Measurements from ENCODE around the gene B3GNT9. TPM values are rescaled to one million over a fixed set of nuclear protein-coding genes. Genes with fewer than 3 reads are reported as not detected.

Gene B3GNT9
- total RNA-seq, 4 donors from 2014 or later: 1.5 to 69.1 (median 5.5) TPM

DNA sequence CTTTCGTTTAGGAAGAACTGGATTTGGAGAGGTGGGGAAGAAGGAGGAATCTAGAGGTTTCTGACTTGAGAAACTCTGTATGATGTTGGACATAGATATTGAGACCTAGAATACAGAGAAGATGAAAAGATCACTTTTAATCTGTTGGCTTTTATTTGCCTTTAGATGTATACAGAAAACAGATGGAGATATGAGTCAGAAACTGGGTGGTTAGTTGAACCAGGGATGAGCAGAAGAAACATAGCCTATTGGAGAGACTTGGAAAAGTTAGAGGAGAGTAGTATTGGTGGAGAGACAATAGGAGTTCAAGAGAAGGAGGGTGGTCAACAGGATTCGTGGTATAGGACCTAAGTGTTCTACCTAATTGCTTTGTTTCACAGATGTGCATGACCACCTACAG, 36.0 kb downstream of the B3GNT9 start:
- Histone ChIP-seq H3K9me3 (no peaks in the 10 kb centered on the region), H3K4me1 (peaks cover 0 to 35% (median 11%) of the 10 kb centered on the region in 4 donors), H3K4me3 (no peak overlapping the region), H3K36me3 (no peaks in the 10 kb centered on the region), H3K27ac (no peak overlapping the region), H3K27me3 (no peaks in the 10 kb centered on the region)
- TF ChIP-seq POLR2A (IDR thresholded peaks at IDR 0.05) (no peak), POLR2AphosphoS5 (IDR thresholded peaks at IDR 0.05) (no peak), CTCF (IDR thresholded peaks at IDR 0.05) (no peak), EP300 (IDR thresholded peaks at IDR 0.05; ENCODE audit: low read depth) (no peak)
- intact Hi-C loops (cut with DNase I; ENCODE audit: low total_unique reads): no loop called here
- 67 to 76% methylated on average over 2 of the region's 2 CpGs for WGBS, 2 donors (ENCODE audit: low coverage in 1 of 2)
- in situ Hi-C loops (cut with MboI; ENCODE audit: low pct_ligation_motif_present in 1 of 4, low pct_unique_long_range_greater_than_20kb in 1 of 4, low sequenced_read_pairs in 3 of 4): no loop called here
- DNase-seq: no peak

DNA sequence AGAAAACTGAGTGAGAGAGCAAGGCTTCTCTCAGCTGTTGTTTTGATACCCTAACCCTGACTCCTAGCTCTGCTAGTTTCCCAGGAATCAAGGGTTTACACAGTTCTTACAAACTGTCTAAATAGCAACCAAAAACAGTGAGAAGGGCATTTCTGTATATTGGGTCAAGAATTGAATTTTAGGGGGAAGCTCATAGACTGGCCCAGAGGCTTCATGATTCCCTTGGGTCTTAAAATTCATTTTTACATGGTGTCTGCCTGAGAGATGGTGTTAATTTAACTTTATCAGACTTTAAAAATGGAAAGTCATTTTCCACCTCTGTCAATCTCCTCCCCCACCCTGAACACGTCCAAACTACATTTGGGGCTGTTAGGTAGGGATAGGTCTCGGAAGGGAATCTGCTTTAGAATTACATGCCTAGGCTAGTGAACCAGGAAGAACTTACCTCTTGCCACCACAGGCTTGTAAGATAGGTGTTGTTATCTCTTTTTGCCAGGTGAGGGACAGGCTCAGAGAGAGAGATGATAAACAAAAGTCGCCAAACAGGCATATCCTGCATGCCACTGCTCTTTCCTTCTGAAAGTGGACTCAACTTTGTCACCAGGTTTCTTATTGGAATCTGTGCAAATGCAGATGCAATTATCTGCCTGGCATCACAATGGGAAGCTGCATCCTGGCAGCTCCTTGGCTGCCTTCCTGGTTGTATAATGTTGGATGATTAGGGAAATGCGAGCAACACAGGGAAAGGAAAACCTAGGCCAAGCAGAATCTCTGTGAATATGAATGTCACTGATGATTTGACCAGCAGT, 38.0 kb downstream of the B3GNT9 start:
- no peak for DNase-seq
- TF ChIP-seq CTCF (IDR thresholded peaks at IDR 0.05) (peak in 1 of 5 experiments; percentile 11), POLR2A (IDR thresholded peaks at IDR 0.05) (no peak)
- Histone ChIP-seq H3K36me3 (no peaks in the 10 kb centered on the region), H3K4me1 (peaks cover 4 to 42% (median 17%) of the 10 kb centered on the region in 4 donors), H3K27ac (peak overlapping the region in 1 of 4 donors; percentile 1), H3K4me3 (no peak overlapping the region), H3K27me3 (no peaks in the 10 kb centered on the region), H3K9me3 (no peaks in the 10 kb centered on the region)
- in situ Hi-C loops (cut with MboI; ENCODE audit: low pct_ligation_motif_present in 1 of 4, low pct_unique_long_range_greater_than_20kb in 1 of 4, low sequenced_read_pairs in 3 of 4) (no loop called here), intact Hi-C loops (cut with DNase I; ENCODE audit: low total_unique reads) (no loop called here)
- 55 to 61% methylated on average over 4 of the region's 4 CpGs for WGBS, 2 donors (ENCODE audit: low coverage in 1 of 2)

GRCh38 chr16:67111951-67112444, 38.8 kb downstream of the B3GNT9 start:
- H3K9me3 ChIP-seq: no peaks in the 10 kb centered on the region
- in situ Hi-C loops (cut with MboI; ENCODE audit: low pct_ligation_motif_present in 1 of 4, low pct_unique_long_range_greater_than_20kb in 1 of 4, low sequenced_read_pairs in 3 of 4) (no loop called here), intact Hi-C loops (cut with DNase I; ENCODE audit: low total_unique reads) (no loop called here)
- TF ChIP-seq EP300 (IDR thresholded peaks at IDR 0.05; ENCODE audit: low read depth) (no peak), CTCF (IDR thresholded peaks at IDR 0.05) (no peak), POLR2A (IDR thresholded peaks at IDR 0.05) (no peak), POLR2AphosphoS5 (IDR thresholded peaks at IDR 0.05) (no peak)
- no peaks in the 10 kb centered on the region for H3K36me3 ChIP-seq
- H3K4me3 ChIP-seq: no peak overlapping the region
- no peak overlapping the region for H3K27ac ChIP-seq
- DNase-seq: no peak
- WGBS, 2 donors (ENCODE audit: low coverage in 1 of 2): 80 to 83% methylated on average over 3 to 4 of the region's 4 CpGs
- H3K27me3 ChIP-seq: no peaks in the 10 kb centered on the region
- peaks cover 4 to 42% (median 17%) of the 10 kb centered on the region in 4 donors for H3K4me1 ChIP-seq

DNA sequence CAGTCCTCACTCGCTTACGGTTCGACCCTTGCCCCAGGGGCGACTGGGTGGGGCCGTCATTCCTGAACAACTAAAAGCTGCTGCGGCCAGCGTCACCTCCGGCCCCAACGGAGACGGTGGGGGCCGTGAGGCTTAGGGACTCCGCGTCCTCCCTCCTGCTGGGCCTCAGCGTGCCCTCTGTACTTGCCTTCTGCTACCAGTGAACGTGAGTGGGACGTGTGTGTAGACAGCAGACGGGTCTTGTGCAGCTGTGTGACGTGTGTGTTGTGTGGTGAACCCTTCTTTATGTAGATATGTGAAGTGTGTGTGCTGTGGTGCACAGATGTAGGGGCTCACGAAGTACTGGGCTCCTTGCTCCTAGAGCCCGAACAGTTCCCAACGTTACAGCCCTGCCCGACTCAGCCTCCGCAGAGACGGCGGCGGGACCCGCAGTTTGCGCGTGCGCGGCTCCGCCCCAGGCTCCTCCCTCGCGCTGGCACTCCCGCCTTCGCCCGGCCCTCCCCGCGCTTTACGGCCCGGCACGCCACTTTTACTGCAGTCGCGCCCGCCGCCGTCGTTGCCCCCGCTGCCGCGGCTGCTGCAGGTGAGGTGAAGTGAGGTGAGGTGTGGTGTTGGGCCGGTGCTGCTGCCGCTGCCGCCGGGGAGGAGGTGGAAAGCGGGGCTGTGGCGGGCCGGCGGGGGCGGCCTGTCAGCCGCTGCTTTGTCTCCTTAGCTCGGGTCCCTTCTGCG, 41.2 kb downstream of the B3GNT9 start, which contains the start of gene PHAF1:
Gene PHAF1 (plus strand): TSS at position 535 of the 729 bp plus-strand sequence. CDS start 235 bp downstream, outside the sequence.
- DNase-seq: peak; percentile 97
- intact Hi-C loops (cut with DNase I; ENCODE audit: low total_unique reads) (no loop called here), in situ Hi-C loops (cut with MboI; ENCODE audit: low pct_ligation_motif_present in 1 of 4, low pct_unique_long_range_greater_than_20kb in 1 of 4, low sequenced_read_pairs in 3 of 4) (no loop called here)
- Histone ChIP-seq H3K27me3 (no peaks in the 10 kb centered on the region), H3K27ac (peak within 1 kb of the TSS; percentile 78 to 88 (median 85)), H3K36me3 (no peaks in the 10 kb centered on the region), H3K4me1 (peaks cover 4 to 56% (median 18%) of the 10 kb centered on the region in 4 donors), H3K9me3 (no peaks in the 10 kb centered on the region), H3K4me3 (peak within 1 kb of the TSS; percentile 48 to 98 (median 88))
- TF ChIP-seq POLR2AphosphoS5 (IDR thresholded peaks at IDR 0.05): peak; percentile 85 to 88 (median 85)
- TF ChIP-seq POLR2A (IDR thresholded peaks at IDR 0.05): peak; percentile 83
- TF ChIP-seq EP300 (IDR thresholded peaks at IDR 0.05; ENCODE audit: low read depth): no peak
- WGBS, 2 donors (ENCODE audit: low coverage in 1 of 2): 2 to 10% methylated on average over 2 to 58 of the region's 63 CpGs

All from transverse colon (tissue), 4 donors.